ENCODE data around the gene STK38.

Gene STK38

GRCh38 chr6:36444470-36444869 is 102.8 kb downstream of the STK38 start:
- no peak overlapping the region for H3K27ac ChIP-seq (replicated peaks)
- no peak for DNase-seq (ENCODE audit: low read depth in 1 of 2, low spot score in 1 of 2)

More at GRCh38 chr6:36444470-36444869, 102.8 kb downstream of the STK38 start:
- no peak for TF ChIP-seq GABPA (IDR thresholded peaks at IDR 0.05; ENCODE audit: low read depth)
- TF ChIP-seq, protein P1, sequence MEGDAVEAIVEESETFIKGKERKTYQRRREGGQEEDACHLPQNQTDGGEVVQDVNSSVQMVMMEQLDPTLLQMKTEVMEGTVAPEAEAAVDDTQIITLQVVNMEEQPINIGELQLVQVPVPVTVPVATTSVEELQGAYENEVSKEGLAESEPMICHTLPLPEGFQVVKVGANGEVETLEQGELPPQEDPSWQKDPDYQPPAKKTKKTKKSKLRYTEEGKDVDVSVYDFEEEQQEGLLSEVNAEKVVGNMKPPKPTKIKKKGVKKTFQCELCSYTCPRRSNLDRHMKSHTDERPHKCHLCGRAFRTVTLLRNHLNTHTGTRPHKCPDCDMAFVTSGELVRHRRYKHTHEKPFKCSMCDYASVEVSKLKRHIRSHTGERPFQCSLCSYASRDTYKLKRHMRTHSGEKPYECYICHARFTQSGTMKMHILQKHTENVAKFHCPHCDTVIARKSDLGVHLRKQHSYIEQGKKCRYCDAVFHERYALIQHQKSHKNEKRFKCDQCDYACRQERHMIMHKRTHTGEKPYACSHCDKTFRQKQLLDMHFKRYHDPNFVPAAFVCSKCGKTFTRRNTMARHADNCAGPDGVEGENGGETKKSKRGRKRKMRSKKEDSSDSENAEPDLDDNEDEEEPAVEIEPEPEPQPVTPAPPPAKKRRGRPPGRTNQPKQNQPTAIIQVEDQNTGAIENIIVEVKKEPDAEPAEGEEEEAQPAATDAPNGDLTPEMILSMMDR (IDR thresholded peaks at IDR 0.05; ENCODE audit: insufficient read depth, low read length), result no peak
- H3K27me3 ChIP-seq (ENCODE audit: insufficient read depth, poor library complexity, severe bottlenecking), result no peaks in the 10 kb centered on the region
- peak overlapping the region; percentile 68 for H3K4me3 ChIP-seq (replicated peaks; ENCODE audit: insufficient read depth, low read length)
